ENCODE data around the gene RIT2. TPM values are rescaled to one million over a fixed set of nuclear protein-coding genes. Genes with fewer than 3 reads are reported as not detected.

Gene RIT2
- total and polyA plus RNA-seq, 2 of the 4 experiments (the other 2 are of a cell fraction), result not detected

- dilution Hi-C loops (cut with HindIII; ENCODE audit: low sequenced_read_pairs, unreplicated experiment), result no loop called here
- H3K27me3 ChIP-seq (ENCODE audit: control insufficient read depth, insufficient read depth, low read length), result no peaks in the 10 kb centered on the region
- H3K4me1 ChIP-seq (ENCODE audit: control insufficient read depth, insufficient read depth, low read length), result no peaks in the 10 kb centered on the region
- H2BK5ac ChIP-seq (ENCODE audit: low read depth, low read length, poor library complexity, severe bottlenecking), result no peak overlapping the region
- H3K56ac ChIP-seq (ENCODE audit: extremely low read depth, insufficient read depth, low read length), result no peak overlapping the region
- H2BK15ac ChIP-seq (ENCODE audit: low read depth, low read length), result no peak overlapping the region
- TF ChIP-seq NFE2L2 (IDR thresholded peaks at IDR 0.05; ENCODE audit: low read depth, low read length), result no peak
- no peak for TF ChIP-seq FOS (IDR thresholded peaks at IDR 0.05; ENCODE audit: low read depth, low read length)
- no peak for TF ChIP-seq POLR2A (IDR thresholded peaks at IDR 0.05; ENCODE audit: low read depth, low read length)
- TF ChIP-seq SMC3 (IDR thresholded peaks at IDR 0.05; ENCODE audit: low read depth, low read length), result no peak
- no peak for TF ChIP-seq MXI1 (IDR thresholded peaks at IDR 0.05; ENCODE audit: borderline replicate concordance, low read depth, low read length)
- no peak for TF ChIP-seq ELK1 (IDR thresholded peaks at IDR 0.05; ENCODE audit: borderline replicate concordance, low read depth, low read length)
- TF ChIP-seq CEBPB (IDR thresholded peaks at IDR 0.05; ENCODE audit: low read depth, low read length), result no peak
- TF ChIP-seq USF2 (IDR thresholded peaks at IDR 0.05; ENCODE audit: low read depth, low read length), result no peak
- no peak for TF ChIP-seq RFX5 (IDR thresholded peaks at IDR 0.05; ENCODE audit: low read depth, low read length)
- no peak for TF ChIP-seq MAFK (IDR thresholded peaks at IDR 0.05; ENCODE audit: low read depth, low read length)
- no peak for TF ChIP-seq RAD21 (IDR thresholded peaks at IDR 0.05; ENCODE audit: low read length)
- no peak for TF ChIP-seq RCOR1 (IDR thresholded peaks at IDR 0.05; ENCODE audit: insufficient replicate concordance, low read length)
- no peak for TF ChIP-seq CHD1 (IDR thresholded peaks at IDR 0.05; ENCODE audit: low read depth, low read length)
- no peak overlapping the region for H4K5ac ChIP-seq (ENCODE audit: low read depth, low read length)
- ChIA-PET CTCF (no interaction called here), POLR2A (ENCODE audit: unreplicated experiment) (no interaction called here)
- H3K9ac ChIP-seq (ENCODE audit: low read depth, low read length), result no peak overlapping the region
- no peak overlapping the region for H3K23ac ChIP-seq (ENCODE audit: low read depth, low read length)
- no TSS peak for BruUV-seq (replicated peaks)
- H2BK120ac ChIP-seq (ENCODE audit: low read depth, low read length), result no peak overlapping the region
- DNase-seq, result no peak
- intact Hi-C loops (cut with micrococcal nuclease), result no loop called here
- peaks cover 4% of the 10 kb centered on the region; the same call in 1 of the 2 replicates for H3K9me3 ChIP-seq (ENCODE audit: control insufficient read depth, insufficient read depth, low read length)
- no peak overlapping the region for H3K4me3 ChIP-seq (ENCODE audit: insufficient read depth, low read depth, low read length)
- no peaks in the 10 kb centered on the region for H3K79me1 ChIP-seq (ENCODE audit: low read depth in 1 of 2, low read length in 2 of 2)
- H2AK5ac ChIP-seq (ENCODE audit: low read depth, low read length), result no peak overlapping the region
- no peak overlapping the region for H3K14ac ChIP-seq (replicated peaks; ENCODE audit: low read depth, low read length)
- no peak overlapping the region for H2BK20ac ChIP-seq (ENCODE audit: low read depth, low read length)
- H4K91ac ChIP-seq (ENCODE audit: insufficient read depth, low read depth, low read length), result no peak overlapping the region
- H3K4me2 ChIP-seq (ENCODE audit: low read depth, low read length), result no peak overlapping the region
- ATAC-seq (ENCODE audit: low read depth), result no peak
- no peak overlapping the region for H3K18ac ChIP-seq (ENCODE audit: low read depth, low read length)
- H3K27ac ChIP-seq (ENCODE audit: insufficient read depth, low read length), result no peak overlapping the region
- H4K8ac ChIP-seq (ENCODE audit: low read depth in 2 of 2, low read length in 2 of 2), result no peak overlapping the region
- no peak overlapping the region for H2AK9ac ChIP-seq (replicated peaks; ENCODE audit: low read depth, low read length, poor library complexity)
- no peaks in the 10 kb centered on the region for H3K36me3 ChIP-seq (ENCODE audit: control insufficient read depth, insufficient read depth, low read length)
- no peaks in the 10 kb centered on the region for H3K9me1 ChIP-seq (ENCODE audit: insufficient read depth, low read length)
- no peaks in the 10 kb centered on the region for H4K20me1 ChIP-seq (ENCODE audit: insufficient read depth, low read length)
- in situ Hi-C loops (cut with MboI; ENCODE audit: low sequenced_read_pairs), result loop anchor here (10.0 kb wide), 1 partner anchor 62 kb away; no protein-coding TSS in a partner anchor
- no peak overlapping the region for H3K4ac ChIP-seq (ENCODE audit: low read depth, low read length)
- H2AFZ ChIP-seq (replicated peaks; ENCODE audit: low read length, poor library complexity), result no peak overlapping the region
These were observed 322.8 kb downstream of the RIT2 start for GRCh38 chr18:42792731-42793130.
